HCT116 (cell line): ENCODE measurements around the gene HMBS. TPM values are rescaled to one million over a fixed set of nuclear protein-coding genes. Genes with fewer than 3 reads are reported as not detected.

ENCODE experiments used
- ATAC-seq: fragments of 200-7000 bp; cut with Tn5 transposase; 2 replicates; pipeline ENCODE4 v1.9.1; 2020; ENCODE audit warnings: mild to moderate bottlenecking, moderate library complexity
- BruUV-seq: library from RNA; stranded (reverse); fragments of 400-500 nt; replicated peaks from 2 replicates; lab custom pipeline; 2021; lab: Mats Ljungman, UMichigan
- CTCF ChIA-PET: fragments of 300-600 bp; sonication (Branson Sonifier 250); formaldehyde crosslinking; loops from one replicate; lab custom pipeline; 2021; ENCODE audit warnings: antibody characterized with exemption; lab: Charles Lee
- POLR2A ChIA-PET: fragments of 300-600, 350-600 bp; sonication (Branson Sonifier 250); formaldehyde crosslinking; loops from one replicate; lab custom pipeline; 2021; ENCODE audit warnings: antibody characterized with exemption; lab: Charles Lee
- RAD21 ChIA-PET, 2 experiments: fragments of 300-600 bp; sonication (Branson Sonifier 250); formaldehyde crosslinking; loops; one replicate each; lab custom pipeline; 2023; ENCODE audit warnings: low total read pairs in 2 of 2; ENCODE audit not compliant: uncharacterized antibody in 2 of 2, unreplicated experiment in 2 of 2, low non-redundant PET in 1 of 2; lab: Charles Lee
- DNase-seq: peaks from one replicate; pipeline ENCODE4 v3.0.0-alpha.2; 2010; ENCODE audit warnings: low read depth, low spot score
- H2AFZ ChIP-seq: fragments of 200-600 bp; shearing (Covaris generic), sonication (generic); 2 replicates; pipeline ENCODE4 v1.6.1; 2017; ENCODE audit warnings: low read depth, mixed run types, mixed read lengths, antibody characterized with exemption, low read length; ENCODE audit not compliant: poor library complexity, severe bottlenecking
- H3K27ac ChIP-seq: 2 replicates; pipeline ENCODE4 v1.5.1; 2012; ENCODE audit warnings: low read depth, low read length
- H3K27me3 ChIP-seq: fragments of 200-600 bp; sonication (generic); 2 replicates; pipeline ENCODE4 v1.6.1; 2016; ENCODE audit warnings: mixed run types, low read length, mixed read lengths; ENCODE audit not compliant: insufficient read depth
- H3K36me3 ChIP-seq, 2 experiments: fragments of 200-500 bp in 1 of 2; fragments of 200-600 bp in 1 of 2; sonication (Bioruptor generic) in 1 of 2; sonication (generic) in 1 of 2; 2 replicates each; pipeline versions ENCODE4 v1.5.1 to v1.6.1; 2014 to 2016; ENCODE audit warnings: low read length in 2 of 2, inconsistent platforms in 1 of 2, mixed read lengths in 1 of 2, mixed run types in 1 of 2; ENCODE audit not compliant: insufficient read depth in 2 of 2, control insufficient read depth in 1 of 2
- H3K4me1 ChIP-seq, 2 experiments: fragments of 200-600 bp in 1 of 2; sonication (generic) in 1 of 2; 2 replicates each; pipeline versions ENCODE4 v1.5.1 to v1.6.1; 2012 to 2017; ENCODE audit warnings: low read length in 2 of 2, inconsistent platforms in 1 of 2, mild to moderate bottlenecking in 1 of 2, mixed read lengths in 1 of 2, mixed run types in 1 of 2, moderate library complexity in 1 of 2; ENCODE audit not compliant: insufficient read depth in 2 of 2, control insufficient read depth in 1 of 2
- H3K4me2 ChIP-seq: fragments of 200-600 bp; sonication (generic); 2 replicates; pipeline ENCODE4 v1.6.1; 2017; ENCODE audit warnings: mixed run types, low read length, mixed read lengths
- H3K4me3 ChIP-seq, 2 experiments: fragments of 200-600 bp in 1 of 2; sonication (generic) in 1 of 2; replicated peaks in 1 of 2; 2 replicates each; pipeline ENCODE4 v1.5.1; 2011 to 2016; ENCODE audit warnings: low read length in 2 of 2, control low read depth in 1 of 2, low read depth in 1 of 2, mild to moderate bottlenecking in 1 of 2, mixed read lengths in 1 of 2, mixed run types in 1 of 2
- H3K79me2 ChIP-seq: fragments of 200-600 bp; sonication (generic); 2 replicates; pipeline ENCODE4 v1.6.1; 2017; ENCODE audit warnings: mild to moderate bottlenecking, mixed run types, low read length, moderate library complexity, mixed read lengths; ENCODE audit not compliant: insufficient read depth
- H3K9ac ChIP-seq: fragments of 200-600 bp; sonication (generic); 2 replicates; pipeline ENCODE4 v1.6.1; 2016; ENCODE audit warnings: low read length, mixed read lengths
- H3K9me2 ChIP-seq: fragments of 200-600 bp; sonication (generic), shearing (Covaris generic); 2 replicates; pipeline ENCODE4 v1.6.1; 2017; ENCODE audit warnings: mixed run types, mild to moderate bottlenecking, moderate library complexity; ENCODE audit not compliant: insufficient read depth
- H3K9me3 ChIP-seq, 2 experiments: fragments of 200-500 bp in 1 of 2; fragments of 200-600 bp in 1 of 2; sonication (Bioruptor generic) in 1 of 2; sonication (generic) in 1 of 2; 2 replicates each; pipeline ENCODE4 v1.6.1; 2014 to 2017; ENCODE audit warnings: low read length in 2 of 2, mixed read lengths in 2 of 2, inconsistent platforms in 1 of 2, low read depth in 1 of 2, mild to moderate bottlenecking in 1 of 2, mixed run types in 1 of 2, moderate library complexity in 1 of 2; ENCODE audit not compliant: control insufficient read depth in 1 of 2, insufficient read depth in 1 of 2
- H4K20me1 ChIP-seq: fragments of 200-600 bp; sonication (generic), shearing (Covaris generic); 2 replicates; pipeline ENCODE4 v1.6.1; 2017; ENCODE audit warnings: mixed run types, mild to moderate bottlenecking, moderate library complexity; ENCODE audit not compliant: insufficient read depth
- CEBPB ChIP-seq: IDR thresholded peaks from 2 replicates; pipeline ENCODE4 v1.6.1; 2012; ENCODE audit warnings: low read depth
- CTCF ChIP-seq, 3 experiments: fragments of 200-600 bp in 1 of 3; sonication (generic) in 1 of 3; IDR thresholded peaks in 2 of 3; conservative IDR thresholded peaks in 1 of 3; 2 replicates each; pipeline ENCODE4 v1.5.1; 2012 to 2017; ENCODE audit warnings: low read depth in 2 of 3, low read length in 2 of 3, antibody characterized with exemption in 1 of 3, borderline replicate concordance in 1 of 3, control low read depth in 1 of 3, mild to moderate bottlenecking in 1 of 3, mixed read lengths in 1 of 3, mixed run types in 1 of 3, moderate library complexity in 1 of 3; ENCODE audit not compliant: insufficient read depth in 1 of 3
- EGR1 ChIP-seq: IDR thresholded peaks from 2 replicates; pipeline ENCODE4 v1.6.1; 2012; ENCODE audit warnings: low read depth
- POLR2AphosphoS5 ChIP-seq: IDR thresholded peaks from 2 replicates; pipeline ENCODE4 v1.6.1; 2011; ENCODE audit warnings: mild to moderate bottlenecking, low read depth, low read length, moderate library complexity
- SP1 ChIP-seq: IDR thresholded peaks from 2 replicates; pipeline ENCODE4 v1.6.1; 2012; ENCODE audit warnings: low read depth
- ZFX ChIP-seq: fragments of 450-650 bp; IDR thresholded peaks from 2 replicates; pipeline ENCODE4 v1.6.1; 2017
- intact Hi-C: fragments of 100-400 bp; cut with micrococcal nuclease; formaldehyde crosslinking; loops from 2 replicates; pipeline ENCODE4 v1.10.0; 2022
- total RNA-seq: library from RNA; stranded (reverse); gene quantifications from one replicate; pipeline ENCODE4 v1.2.1, GENCODE V29; 2021; ENCODE audit not compliant: unreplicated experiment

Gene HMBS
- total RNA-seq, 1 experiment from 2014 or later: 69.0 TPM

- TSS peak; percentile 51 for BruUV-seq
- H3K9me2 ChIP-seq: no peaks in the 10 kb centered on the region
- no peaks in the 10 kb centered on the region for H4K20me1 ChIP-seq
- DNase-seq (no peak), ATAC-seq (peak; percentile 60)
- intact Hi-C loops: loop anchor here (2.0 to 10.0 kb wide), 6 partner anchors 68 to 371 kb away; partner anchors contain the start of genes NLRX1 and USP2
- RAD21 ChIA-PET: interaction anchor here in 1 of 2 experiments (0.7 to 1.0 kb wide), 2 partner anchors 16 to 20 kb away, joined by 4 to 7 read pairs; partner anchors contain the start of gene HINFP
- H3K27ac ChIP-seq: peak overlapping the region; percentile 96
- H3K4me3 ChIP-seq: peak overlapping the region; percentile 58 to 78
- CTCF ChIA-PET: interaction anchor here (0.6 to 1.8 kb wide), 8 partner anchors 10 to 273 kb away, joined by 3 to 6 read pairs (median 4); partner anchors contain the start of genes CBL and VPS11
- peak overlapping the region; percentile 81 for H3K9ac ChIP-seq
- H2AFZ ChIP-seq: peak overlapping the region; percentile 87
- no peaks in the 10 kb centered on the region for H3K9me3 ChIP-seq
- TF ChIP-seq ZFX (peak; percentile 79), SP1 (no peak), CEBPB (no peak), CTCF (IDR thresholded peaks at IDR 0.05 in 2 of 3, conservative IDR thresholded peaks at IDR 0.05 in 1 of 3; ENCODE audit: borderline replicate concordance in 1 of 3, insufficient read depth in 1 of 3, low read depth in 2 of 3, low read length in 2 of 3) (0 out of 6 replicates have a peak, but pooled peaks of 1 of the 3 experiments have one; percentile 15), EGR1 (no peak), POLR2AphosphoS5 (peak; percentile 2; the same call in 1 of the 2 replicates)
- no peaks in the 10 kb centered on the region for H3K27me3 ChIP-seq
- H3K4me2 ChIP-seq: peak overlapping the region; percentile 89
- POLR2A ChIA-PET: interaction anchor here (0.8 to 1.9 kb wide), 9 partner anchors 11 to 95 kb away, joined by 3 to 20 read pairs (median 3); partner anchors contain the start of genes HINFP, HMBS, NLRX1 and VPS11
- peaks cover 32% of the 10 kb centered on the region for H3K79me2 ChIP-seq
- peaks cover 28 to 37% of the 10 kb centered on the region in 2 experiments for H3K4me1 ChIP-seq
- peaks cover 10 to 25% of the 10 kb centered on the region in 2 experiments; a peak in 3 of 4 replicates for H3K36me3 ChIP-seq
These were observed 16.5 kb downstream of the HMBS start for GRCh38 chr11:119100994-119101758.
